ENCODE results near the gene CLPX.

DNA sequence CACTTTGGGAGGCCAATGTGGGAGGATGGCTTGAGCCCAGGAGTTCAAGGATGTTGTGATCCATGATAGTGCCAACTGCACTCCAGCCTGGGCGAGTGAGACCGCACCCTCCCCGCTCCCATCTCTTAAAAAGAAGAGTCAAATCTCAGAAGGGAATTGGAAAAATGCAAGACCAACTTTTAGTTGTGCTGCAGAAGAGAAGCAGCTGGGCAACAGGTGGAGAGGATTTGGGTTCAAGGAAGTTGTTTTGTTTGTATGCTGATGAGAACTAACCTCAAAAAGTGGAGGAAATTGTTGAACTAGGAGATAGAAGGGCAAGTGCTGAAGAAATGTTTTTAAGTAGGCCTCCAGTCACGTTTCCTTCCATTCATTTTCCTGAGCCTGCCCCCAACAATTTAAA is 38.7 kb downstream of the CLPX start:
- TF ChIP-seq, protein P1, sequence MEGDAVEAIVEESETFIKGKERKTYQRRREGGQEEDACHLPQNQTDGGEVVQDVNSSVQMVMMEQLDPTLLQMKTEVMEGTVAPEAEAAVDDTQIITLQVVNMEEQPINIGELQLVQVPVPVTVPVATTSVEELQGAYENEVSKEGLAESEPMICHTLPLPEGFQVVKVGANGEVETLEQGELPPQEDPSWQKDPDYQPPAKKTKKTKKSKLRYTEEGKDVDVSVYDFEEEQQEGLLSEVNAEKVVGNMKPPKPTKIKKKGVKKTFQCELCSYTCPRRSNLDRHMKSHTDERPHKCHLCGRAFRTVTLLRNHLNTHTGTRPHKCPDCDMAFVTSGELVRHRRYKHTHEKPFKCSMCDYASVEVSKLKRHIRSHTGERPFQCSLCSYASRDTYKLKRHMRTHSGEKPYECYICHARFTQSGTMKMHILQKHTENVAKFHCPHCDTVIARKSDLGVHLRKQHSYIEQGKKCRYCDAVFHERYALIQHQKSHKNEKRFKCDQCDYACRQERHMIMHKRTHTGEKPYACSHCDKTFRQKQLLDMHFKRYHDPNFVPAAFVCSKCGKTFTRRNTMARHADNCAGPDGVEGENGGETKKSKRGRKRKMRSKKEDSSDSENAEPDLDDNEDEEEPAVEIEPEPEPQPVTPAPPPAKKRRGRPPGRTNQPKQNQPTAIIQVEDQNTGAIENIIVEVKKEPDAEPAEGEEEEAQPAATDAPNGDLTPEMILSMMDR (IDR thresholded peaks at IDR 0.05) = no peak
- TF ChIP-seq POLR2A (IDR thresholded peaks at IDR 0.05) = no peak
